CD8-positive, alpha-beta memory T cell (primary cell): ENCODE data around the gene MRPL50. TPM values are rescaled to one million over a fixed set of nuclear protein-coding genes. Genes with fewer than 3 reads are reported as not detected.

Source experiments
- CTCF ChIA-PET: fragments of 350-600 bp; sonication (Branson Sonifier 250); formaldehyde crosslinking; loops from one replicate; lab custom pipeline; 2021; ENCODE audit warnings: antibody characterized with exemption; lab: Charles Lee
- POLR2A ChIA-PET: fragments of 350-600 bp; sonication (Branson Sonifier 250); formaldehyde crosslinking; loops from one replicate; lab custom pipeline; 2021; ENCODE audit warnings: antibody characterized with exemption; lab: Charles Lee
- DNase-seq, 5 donors: peaks; one replicate each; pipeline versions ENCODE4 v3.0.0 to v3.0.0-alpha.2; 2020 to 2022; ENCODE audit warnings: mixed read lengths in 1 of 5
- H3K27ac ChIP-seq: one replicate; pipeline ENCODE4 v1.7.0; 2013; ENCODE audit warnings: low read depth, mild to moderate bottlenecking, low read length, moderate library complexity
- H3K27me3 ChIP-seq: 2 replicates; pipeline ENCODE4 v1.7.0; 2013; ENCODE audit warnings: low read length, mild to moderate bottlenecking; ENCODE audit not compliant: insufficient read depth, poor library complexity, severe bottlenecking
- H3K36me3 ChIP-seq: 2 replicates; pipeline ENCODE4 v1.7.0; 2013; ENCODE audit warnings: mild to moderate bottlenecking, low read length, moderate library complexity; ENCODE audit not compliant: insufficient read depth
- H3K4me1 ChIP-seq: 2 replicates; pipeline ENCODE4 v1.7.0; 2013; ENCODE audit warnings: mild to moderate bottlenecking, low read length, moderate library complexity; ENCODE audit not compliant: insufficient read depth
- H3K4me3 ChIP-seq: 2 replicates; pipeline ENCODE4 v1.7.0; 2013; ENCODE audit warnings: mild to moderate bottlenecking, low read length
- H3K9me3 ChIP-seq: 2 replicates; pipeline ENCODE4 v1.7.0; 2013; ENCODE audit warnings: mild to moderate bottlenecking, low read length
- H3K27ac Mint-ChIP-seq, 8 donors: one replicate each; pipeline ENCODE4 v1.8.0; 2020 to 2021; ENCODE audit warnings: mixed read lengths in 8 of 8, mild to moderate bottlenecking in 6 of 8, inconsistent platforms in 3 of 8, moderate library complexity in 3 of 8
- H3K27me3 Mint-ChIP-seq, 2 donors: one replicate each; pipeline ENCODE4 v1.8.0; 2020 to 2021; ENCODE audit warnings: mixed read lengths in 2 of 2, mild to moderate bottlenecking in 1 of 2, moderate library complexity in 1 of 2
- H3K36me3 Mint-ChIP-seq, 3 donors: one replicate each; pipeline ENCODE4 v1.8.0; 2020 to 2021; ENCODE audit warnings: mixed read lengths in 3 of 3, inconsistent platforms in 1 of 3, mild to moderate bottlenecking in 1 of 3
- H3K4me1 Mint-ChIP-seq, 3 donors: one replicate each; pipeline ENCODE4 v1.8.0; 2020 to 2021; ENCODE audit warnings: mixed read lengths in 3 of 3, inconsistent platforms in 1 of 3, mild to moderate bottlenecking in 1 of 3
- H3K4me3 Mint-ChIP-seq, 7 donors: one replicate each; pipeline ENCODE4 v1.8.0; 2020 to 2021; ENCODE audit warnings: mixed read lengths in 7 of 7, mild to moderate bottlenecking in 6 of 7, moderate library complexity in 4 of 7, inconsistent platforms in 2 of 7
- H3K9me3 Mint-ChIP-seq, 5 donors: one replicate each; pipeline ENCODE4 v1.8.0; 2020 to 2022; ENCODE audit warnings: mixed read lengths in 5 of 5, mild to moderate bottlenecking in 3 of 5, moderate library complexity in 2 of 5, inconsistent platforms in 1 of 5
- polyA plus RNA-seq: library from polyadenylated mRNA; unstranded; fragments of 300-500 nt; fragmentation: Illumina TruSeq; gene quantifications from one replicate; pipeline ENCODE4 v1.2.3, GENCODE V29; 2021
- total RNA-seq, 2 experiments: library from RNA; stranded (reverse); gene quantifications; one replicate each; pipeline ENCODE4 v1.2.3, GENCODE V29; 2021

Gene MRPL50
- total and polyA plus RNA-seq, 3 experiments from 2014 or later = 13.0 to 16.4 (median 16.2) TPM

DNA sequence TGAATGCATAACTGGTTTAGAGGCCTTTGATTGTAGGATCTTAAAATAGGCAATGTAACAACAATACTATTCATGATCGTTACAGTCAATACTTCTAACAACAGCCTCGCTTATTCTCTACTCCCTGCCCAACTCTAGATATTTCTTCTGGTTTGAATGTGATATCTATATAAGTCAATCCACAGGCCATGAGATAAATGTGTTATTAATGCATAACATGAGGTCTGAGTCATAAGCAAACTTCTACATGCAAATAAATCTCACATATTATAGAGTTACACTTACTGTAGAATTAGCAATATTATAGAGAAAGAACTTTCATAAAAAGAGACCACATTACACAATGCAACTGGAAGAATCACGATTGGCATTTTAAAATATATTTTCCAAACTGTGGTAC is 40.1 kb upstream of the MRPL50 start:
- H3K9me3 ChIP-seq = no peaks in the 10 kb centered on the region
- H3K27me3 ChIP-seq = no peaks in the 10 kb centered on the region
- no peak overlapping the region for H3K4me3 Mint-ChIP-seq
- no peak overlapping the region for H3K4me3 ChIP-seq
- H3K27ac ChIP-seq = no peak overlapping the region
- no peaks in the 10 kb centered on the region for H3K4me1 Mint-ChIP-seq
- ChIA-PET CTCF (no interaction called here), POLR2A (no interaction called here)
- H3K9me3 Mint-ChIP-seq = no peaks in the 10 kb centered on the region
- no peaks in the 10 kb centered on the region for H3K4me1 ChIP-seq
- no peaks in the 10 kb centered on the region for H3K36me3 ChIP-seq
- H3K27me3 Mint-ChIP-seq = peaks cover 28 to 71% of the 10 kb centered on the region in 2 donors
- H3K36me3 Mint-ChIP-seq = no peaks in the 10 kb centered on the region
- H3K27ac Mint-ChIP-seq = no peak overlapping the region
- no peak for DNase-seq

- no peak for DNase-seq
- Histone ChIP-seq H3K4me3 (no peak overlapping the region), H3K27ac (no peak overlapping the region), H3K9me3 (no peaks in the 10 kb centered on the region), H3K4me1 (no peaks in the 10 kb centered on the region), H3K27me3 (no peaks in the 10 kb centered on the region), H3K36me3 (no peaks in the 10 kb centered on the region)
- H3K36me3 Mint-ChIP-seq = no peaks in the 10 kb centered on the region
- H3K27ac Mint-ChIP-seq = no peak overlapping the region
- no peaks in the 10 kb centered on the region for H3K9me3 Mint-ChIP-seq
- CTCF ChIA-PET = no interaction called here
- no peaks in the 10 kb centered on the region for H3K4me1 Mint-ChIP-seq
- no peak overlapping the region for H3K4me3 Mint-ChIP-seq
- POLR2A ChIA-PET = no interaction called here
- peaks cover 23 to 67% of the 10 kb centered on the region in 2 donors for H3K27me3 Mint-ChIP-seq
These were observed 39.4 kb upstream of the MRPL50 start for GRCh38 chr9:101437806-101438232.

- POLR2A ChIA-PET = no interaction called here
- no peaks in the 10 kb centered on the region for H3K4me1 Mint-ChIP-seq
- no peak within 1 kb of the TSS for H3K4me3 Mint-ChIP-seq
- Histone ChIP-seq H3K27ac (no peak within 1 kb of the TSS), H3K4me3 (no peak within 1 kb of the TSS), H3K27me3 (no peaks in the 10 kb centered on the region), H3K4me1 (no peaks in the 10 kb centered on the region), H3K9me3 (no peaks in the 10 kb centered on the region), H3K36me3 (no peaks in the 10 kb centered on the region)
- peaks cover 20 to 56% of the 10 kb centered on the region in 2 donors for H3K27me3 Mint-ChIP-seq
- DNase-seq = no peak
- no peak within 1 kb of the TSS for H3K27ac Mint-ChIP-seq
- no peaks in the 10 kb centered on the region for H3K9me3 Mint-ChIP-seq
- CTCF ChIA-PET = no interaction called here
- no peaks in the 10 kb centered on the region for H3K36me3 Mint-ChIP-seq
These were observed 37.2 kb upstream of the MRPL50 start, which contains the start of gene ALDOB for GRCh38 chr9:101435601-101436079. ALDOB (minus strand) TSS chr9:101435774; CDS start chr9:101430887, 4,887 bp downstream.

- Mint-ChIP-seq H3K27ac (no peak overlapping the region), H3K9me3 (no peaks in the 10 kb centered on the region), H3K36me3 (no peaks in the 10 kb centered on the region), H3K27me3 (peaks cover 18 to 55% of the 10 kb centered on the region in 2 donors), H3K4me3 (no peak overlapping the region), H3K4me1 (no peaks in the 10 kb centered on the region)
- Histone ChIP-seq H3K27me3 (no peaks in the 10 kb centered on the region), H3K27ac (no peak overlapping the region), H3K9me3 (no peaks in the 10 kb centered on the region), H3K36me3 (no peaks in the 10 kb centered on the region), H3K4me1 (no peaks in the 10 kb centered on the region), H3K4me3 (no peak overlapping the region)
- CTCF ChIA-PET = no interaction called here
- DNase-seq = no peak
- POLR2A ChIA-PET = no interaction called here
These were observed 36.6 kb upstream of the MRPL50 start for GRCh38 chr9:101434998-101435397.

GRCh38 chr9:101433229-101433628 is 34.8 kb upstream of the MRPL50 start:
- no peaks in the 10 kb centered on the region for H3K9me3 Mint-ChIP-seq
- Histone ChIP-seq H3K27ac (no peak overlapping the region), H3K27me3 (no peaks in the 10 kb centered on the region), H3K4me1 (no peaks in the 10 kb centered on the region), H3K4me3 (no peak overlapping the region), H3K36me3 (no peaks in the 10 kb centered on the region), H3K9me3 (no peaks in the 10 kb centered on the region)
- no peaks in the 10 kb centered on the region for H3K4me1 Mint-ChIP-seq
- H3K27me3 Mint-ChIP-seq = peaks cover 15 to 47% of the 10 kb centered on the region in 2 donors
- no peaks in the 10 kb centered on the region for H3K36me3 Mint-ChIP-seq
- no peak for DNase-seq
- ChIA-PET POLR2A (no interaction called here), CTCF (no interaction called here)
- no peak overlapping the region for H3K27ac Mint-ChIP-seq
- no peak overlapping the region for H3K4me3 Mint-ChIP-seq

DNA sequence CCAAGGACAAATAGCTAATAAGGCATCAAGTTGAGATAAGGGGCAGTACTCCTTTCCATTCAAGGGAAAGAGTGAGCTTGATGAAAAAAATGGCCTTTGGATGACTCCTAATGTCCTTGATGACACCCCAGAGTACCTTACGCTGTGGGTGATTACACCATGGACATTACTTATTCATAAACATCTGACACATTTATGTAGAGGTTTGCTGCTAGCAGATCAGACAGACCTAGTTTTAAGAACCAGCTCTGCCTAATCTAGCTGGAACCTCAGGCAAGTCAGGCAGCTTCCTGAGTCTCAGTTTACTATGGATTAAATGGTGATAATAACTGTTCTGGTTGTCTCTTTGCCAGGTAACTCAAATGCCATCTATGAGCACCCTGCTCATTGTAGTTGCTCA is 34.3 kb upstream of the MRPL50 start:
- Mint-ChIP-seq H3K4me3 (no peak overlapping the region), H3K4me1 (no peaks in the 10 kb centered on the region), H3K27ac (no peak overlapping the region), H3K27me3 (peaks cover 15 to 44% of the 10 kb centered on the region in 2 donors), H3K36me3 (no peaks in the 10 kb centered on the region), H3K9me3 (no peaks in the 10 kb centered on the region)
- no peaks in the 10 kb centered on the region for H3K4me1 ChIP-seq
- ChIA-PET CTCF (no interaction called here), POLR2A (no interaction called here)
- no peaks in the 10 kb centered on the region for H3K9me3 ChIP-seq
- no peak overlapping the region for H3K27ac ChIP-seq
- no peaks in the 10 kb centered on the region for H3K36me3 ChIP-seq
- no peak overlapping the region for H3K4me3 ChIP-seq
- DNase-seq = no peak
- no peaks in the 10 kb centered on the region for H3K27me3 ChIP-seq

DNA sequence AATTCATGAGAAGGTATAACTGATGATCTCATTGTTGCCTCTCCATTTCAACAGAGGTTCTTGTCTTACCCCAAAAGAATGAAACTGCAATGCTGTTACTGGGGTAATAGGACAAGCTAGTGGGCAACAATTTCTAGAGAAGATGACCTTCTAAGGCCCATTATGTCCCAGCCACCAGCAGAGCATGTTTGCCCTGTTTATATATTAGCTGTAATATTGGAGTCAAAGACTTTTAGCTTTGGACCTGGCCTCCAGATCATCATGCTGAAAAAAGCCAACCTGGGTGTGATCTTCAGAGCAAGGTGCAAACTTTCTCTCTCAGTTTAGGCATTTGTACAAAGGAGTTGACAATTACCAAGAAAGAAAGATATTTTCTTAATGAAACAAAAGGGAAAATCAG is 33.8 kb upstream of the MRPL50 start:
- Mint-ChIP-seq H3K27me3 (peaks cover 15 to 39% of the 10 kb centered on the region in 2 donors), H3K4me1 (no peaks in the 10 kb centered on the region), H3K27ac (no peak overlapping the region), H3K36me3 (no peaks in the 10 kb centered on the region), H3K9me3 (no peaks in the 10 kb centered on the region), H3K4me3 (no peak overlapping the region)
- ChIA-PET CTCF (no interaction called here), POLR2A (no interaction called here)
- Histone ChIP-seq H3K27ac (no peak overlapping the region), H3K27me3 (no peaks in the 10 kb centered on the region), H3K4me3 (no peak overlapping the region), H3K9me3 (no peaks in the 10 kb centered on the region), H3K4me1 (no peaks in the 10 kb centered on the region), H3K36me3 (no peaks in the 10 kb centered on the region)
- no peak for DNase-seq

DNA sequence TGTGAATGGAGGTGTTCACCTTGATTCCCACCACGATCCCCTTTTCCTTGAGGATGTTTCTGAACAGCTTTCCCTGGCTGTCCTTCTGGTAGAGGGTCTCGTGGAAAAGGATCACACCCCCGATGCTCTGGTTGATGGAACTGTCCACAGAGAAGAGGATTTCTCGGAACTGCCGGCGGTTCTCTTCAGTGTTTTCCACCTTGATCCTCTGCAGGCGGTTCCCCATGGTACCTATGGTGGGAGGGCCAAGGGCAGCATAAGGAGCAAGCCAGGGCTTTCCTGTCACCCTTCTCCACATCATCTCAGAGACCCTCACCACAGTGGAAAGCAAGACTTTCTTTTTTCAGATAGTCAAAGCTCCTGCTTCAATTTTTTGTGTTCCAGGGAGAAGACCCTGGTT is 31.3 kb upstream of the MRPL50 start:
- Mint-ChIP-seq H3K27ac (no peak overlapping the region), H3K9me3 (no peaks in the 10 kb centered on the region), H3K36me3 (no peaks in the 10 kb centered on the region), H3K4me3 (no peak overlapping the region), H3K4me1 (no peaks in the 10 kb centered on the region), H3K27me3 (peaks cover 11 to 20% of the 10 kb centered on the region in 2 donors)
- no peaks in the 10 kb centered on the region for H3K36me3 ChIP-seq
- no peak overlapping the region for H3K27ac ChIP-seq
- ChIA-PET CTCF (no interaction called here), POLR2A (no interaction called here)
- H3K4me3 ChIP-seq = no peak overlapping the region
- H3K27me3 ChIP-seq = no peaks in the 10 kb centered on the region
- no peaks in the 10 kb centered on the region for H3K9me3 ChIP-seq
- H3K4me1 ChIP-seq = no peaks in the 10 kb centered on the region
- no peak for DNase-seq

GRCh38 chr9:101428909-101429308 is 30.5 kb upstream of the MRPL50 start:
- Histone ChIP-seq H3K36me3 (no peaks in the 10 kb centered on the region), H3K9me3 (no peaks in the 10 kb centered on the region), H3K4me1 (no peaks in the 10 kb centered on the region), H3K4me3 (no peak overlapping the region), H3K27me3 (no peaks in the 10 kb centered on the region), H3K27ac (no peak overlapping the region)
- ChIA-PET CTCF (no interaction called here), POLR2A (no interaction called here)
- no peak for DNase-seq
- H3K27ac Mint-ChIP-seq = no peak overlapping the region
- peaks cover 0 to 2% (median 1%) of the 10 kb centered on the region in 5 donors for H3K9me3 Mint-ChIP-seq
- H3K27me3 Mint-ChIP-seq = peaks cover 9 to 19% of the 10 kb centered on the region in 2 donors
- H3K4me1 Mint-ChIP-seq = no peaks in the 10 kb centered on the region
- no peak overlapping the region for H3K4me3 Mint-ChIP-seq
- no peaks in the 10 kb centered on the region for H3K36me3 Mint-ChIP-seq
